AG20443 (cell line): ENCODE data around the gene APOBEC3H.
"Not testable (repeated sequence)": the region's sequence is repeated elsewhere in the genome, so short reads cannot be mapped to it uniquely, and the experiment has no call there.

ENCODE experiments used
- DNase-seq: peaks from one replicate; pipeline ENCODE4 v3.0.0; 2012; ENCODE audit warnings: low spot score, mixed read lengths

Gene APOBEC3H

GRCh38 chr22:39097098-39098020 is at the start of gene APOBEC3H:
TSS of gene APOBEC3H (plus strand) at chr22:39097244. CDS start at chr22:39100279, 3,035 bp downstream.
- no peak for DNase-seq

GRCh38 chr22:39049486-39049885 is 47.6 kb upstream of the APOBEC3H start:
- DNase-seq, result not testable (repeated sequence)

- not testable (repeated sequence) for DNase-seq
Measured at GRCh38 chr22:39051844-39052495, 45.1 kb upstream of the APOBEC3H start.

- no peak for DNase-seq
Measured at GRCh38 chr22:39055658-39056057, 41.4 kb upstream of the APOBEC3H start.

- not testable (repeated sequence) for DNase-seq
Measured at GRCh38 chr22:39061290-39061689, 35.8 kb upstream of the APOBEC3H start.

GRCh38 chr22:39061951-39062350 is 35.1 kb upstream of the APOBEC3H start:
- not testable (repeated sequence) for DNase-seq

- not testable (repeated sequence) for DNase-seq
Measured at GRCh38 chr22:39063904-39064303, 33.1 kb upstream of the APOBEC3H start.

- DNase-seq, result not testable (repeated sequence)
Measured at GRCh38 chr22:39066442-39067276, 30.4 kb upstream of the APOBEC3H start.

GRCh38 chr22:39068033-39068785 is 28.8 kb upstream of the APOBEC3H start:
- no peak for DNase-seq

GRCh38 chr22:39070186-39070585 is 26.9 kb upstream of the APOBEC3H start:
- no peak for DNase-seq

- not testable (repeated sequence) for DNase-seq
Measured at GRCh38 chr22:39072581-39072981, 24.5 kb upstream of the APOBEC3H start.

GRCh38 chr22:39073981-39074380 is 23.1 kb upstream of the APOBEC3H start:
- no peak for DNase-seq

- DNase-seq, result not testable (repeated sequence)
Measured at GRCh38 chr22:39076155-39077025, 20.7 kb upstream of the APOBEC3H start.

- not testable (repeated sequence) for DNase-seq
Measured at GRCh38 chr22:39077026-39077840, 19.8 kb upstream of the APOBEC3H start, which contains the start of gene APOBEC3G. TSS of gene APOBEC3G (plus strand) at chr22:39077275. CDS start at chr22:39077362, 87 bp downstream.

- DNase-seq, result not testable (repeated sequence)
Measured at GRCh38 chr22:39077912-39078311, 19.1 kb upstream of the APOBEC3H start.

GRCh38 chr22:39078329-39078728 is 18.7 kb upstream of the APOBEC3H start:
- DNase-seq, result no peak

- not testable (repeated sequence) for DNase-seq
Measured at GRCh38 chr22:39079054-39079637, 17.9 kb upstream of the APOBEC3H start.

- DNase-seq, result no peak
Measured at GRCh38 chr22:39080052-39080762, 16.8 kb upstream of the APOBEC3H start.
